ENCODE results near the gene MBNL1. TPM values are rescaled to one million over a fixed set of nuclear protein-coding genes. Genes with fewer than 3 reads are reported as not detected.
A peak's percentile ranks its signal among the peaks of the same experiment; 100 is the strongest.

MBNL1 gene
- total RNA-seq, 6 donors from 2014 or later: 231 to 506 (median 357) TPM

DNA sequence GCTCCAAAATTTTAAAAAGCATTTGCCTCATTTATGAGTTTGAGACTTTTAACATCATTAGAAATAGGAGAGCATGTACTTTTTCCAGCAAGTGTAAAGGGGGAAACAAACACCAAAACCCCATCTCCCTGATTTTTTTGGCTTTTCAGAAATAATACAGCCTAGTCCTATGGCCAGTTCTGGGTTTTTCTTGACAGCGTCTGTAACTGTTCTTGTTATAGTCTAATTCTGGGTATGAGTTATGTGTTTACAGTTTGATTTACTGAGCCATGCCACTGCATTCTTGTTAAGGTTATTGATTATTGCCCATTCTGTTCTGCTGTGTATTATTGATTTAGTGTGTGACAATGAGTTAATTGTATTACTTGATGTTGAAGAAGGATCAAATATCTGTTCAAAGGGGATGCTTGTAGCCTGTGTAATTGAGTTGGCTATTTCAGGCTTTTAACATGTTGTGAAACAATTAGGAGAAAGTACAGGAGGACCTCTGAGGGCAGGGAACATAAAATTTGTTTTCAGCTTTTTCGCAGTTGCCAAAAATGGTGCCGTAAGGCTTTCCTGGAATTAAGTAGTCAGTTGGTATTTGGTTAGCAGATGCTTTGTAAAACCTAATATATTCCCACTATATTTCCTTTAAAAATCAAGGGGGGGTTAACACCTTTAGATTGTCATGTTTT is 46.1 kb downstream of the MBNL1 start:
- Histone ChIP-seq H3K36me3 (no peaks in the 10 kb centered on the region), H3K27me3 (no peaks in the 10 kb centered on the region), H3K9me3 (no peaks in the 10 kb centered on the region), H3K4me3 (no peak overlapping the region), H3K27ac (peak overlapping the region in 2 of 4 donors; percentile 32 to 35), H3K4me1 (peaks cover 31 to 57% (median 34%) of the 10 kb centered on the region in 4 donors)
- ATAC-seq (ENCODE audit: low FRiP score in 2 of 2) (no peak), DNase-seq (no peak)
- TF ChIP-seq CTCF (IDR thresholded peaks at IDR 0.05) (no peak), EP300 (IDR thresholded peaks at IDR 0.05) (no peak), POLR2A (IDR thresholded peaks at IDR 0.05) (no peak), POLR2AphosphoS5 (IDR thresholded peaks at IDR 0.05) (no peak)
- 85 to 95% methylated on average over 3 of the region's 3 CpGs for WGBS, 2 donors

GRCh38 chr3:152315623-152316022 is 46.9 kb downstream of the MBNL1 start:
- H3K27ac ChIP-seq: peak overlapping the region in 2 of 4 donors; percentile 32 to 35
- H3K4me1 ChIP-seq: peaks cover 28 to 53% (median 39%) of the 10 kb centered on the region in 4 donors
- no peaks in the 10 kb centered on the region for H3K27me3 ChIP-seq
- ATAC-seq (ENCODE audit: low FRiP score in 2 of 2) (no peak), DNase-seq (no peak)
- no peak overlapping the region for H3K4me3 ChIP-seq
- WGBS, 2 donors: 69 to 72% methylated on average over 6 of the region's 6 CpGs
- H3K36me3 ChIP-seq: no peaks in the 10 kb centered on the region
- no peaks in the 10 kb centered on the region for H3K9me3 ChIP-seq
- TF ChIP-seq POLR2A (IDR thresholded peaks at IDR 0.05) (no peak), CTCF (IDR thresholded peaks at IDR 0.05) (no peak), EP300 (IDR thresholded peaks at IDR 0.05) (no peak), POLR2AphosphoS5 (IDR thresholded peaks at IDR 0.05) (no peak)

- WGBS, 2 donors: 62 to 80% methylated on average over 1 of the region's 1 CpG
Observed at GRCh38 chr3:152316318-152316717, 47.6 kb downstream of the MBNL1 start.

DNA sequence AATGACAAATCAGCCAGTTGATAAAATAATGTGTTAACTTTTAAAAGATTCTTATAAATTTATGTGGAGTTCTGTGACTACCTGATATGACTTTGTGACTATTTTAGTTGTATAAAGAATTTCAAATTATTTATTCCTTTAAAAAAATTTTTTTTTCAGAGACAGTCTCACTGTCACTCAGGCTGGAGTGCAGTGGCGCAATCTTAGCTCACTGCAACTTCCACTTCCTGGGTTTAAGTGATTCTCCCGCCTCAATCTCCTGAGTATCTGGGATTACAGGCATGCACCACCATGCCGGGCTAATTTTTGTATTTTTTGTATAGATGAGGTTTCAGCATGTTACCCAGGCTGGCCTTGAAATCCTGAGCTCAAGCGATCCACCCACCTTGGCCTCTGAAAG is 48.5 kb downstream of the MBNL1 start:
- ATAC-seq (ENCODE audit: low FRiP score in 2 of 2) (no peak), DNase-seq (peak in 1 of 2 donors; percentile 52)
- H3K27me3 ChIP-seq: no peaks in the 10 kb centered on the region
- TF ChIP-seq POLR2AphosphoS5 (IDR thresholded peaks at IDR 0.05) (no peak), POLR2A (IDR thresholded peaks at IDR 0.05) (no peak), EP300 (IDR thresholded peaks at IDR 0.05) (no peak), CTCF (IDR thresholded peaks at IDR 0.05) (no peak)
- H3K9me3 ChIP-seq: no peaks in the 10 kb centered on the region
- H3K4me3 ChIP-seq: no peak overlapping the region
- peaks cover 43 to 62% (median 54%) of the 10 kb centered on the region in 4 donors for H3K4me1 ChIP-seq
- WGBS, 2 donors: 65 to 71% methylated on average over 4 of the region's 4 CpGs
- peak overlapping the region in 1 of 4 donors; percentile 35 for H3K27ac ChIP-seq
- H3K36me3 ChIP-seq: no peaks in the 10 kb centered on the region

More at GRCh38 chr3:152316318-152316717, 47.6 kb downstream of the MBNL1 start:
- DNase-seq: no peak
- ATAC-seq (ENCODE audit: low FRiP score in 2 of 2): no peak
- peak overlapping the region in 1 of 4 donors; percentile 35 for H3K27ac ChIP-seq
- H3K4me3 ChIP-seq: no peak overlapping the region
- H3K36me3 ChIP-seq: no peaks in the 10 kb centered on the region
- H3K9me3 ChIP-seq: no peaks in the 10 kb centered on the region
- no peaks in the 10 kb centered on the region for H3K27me3 ChIP-seq
- TF ChIP-seq EP300 (IDR thresholded peaks at IDR 0.05): no peak
- peaks cover 35 to 54% (median 46%) of the 10 kb centered on the region in 4 donors for H3K4me1 ChIP-seq

DNA sequence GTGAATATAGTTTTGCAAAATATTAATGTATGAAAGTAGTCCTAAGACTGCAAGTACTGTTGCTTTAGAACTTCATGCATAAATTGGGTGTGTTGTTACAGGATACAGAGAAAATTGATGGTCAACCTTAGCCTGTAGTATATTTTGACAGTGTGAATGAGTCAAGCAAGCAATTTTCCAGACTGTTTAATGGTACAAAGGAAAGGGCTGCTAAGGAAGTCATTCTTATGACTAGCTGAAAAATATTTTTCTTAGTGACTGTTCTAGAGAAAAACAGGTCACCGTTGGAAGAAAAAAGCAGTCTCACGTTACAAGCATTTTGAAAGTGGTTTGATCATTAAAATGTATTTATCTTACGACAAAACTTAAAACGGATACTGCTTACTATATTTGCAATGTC is 49.2 kb downstream of the MBNL1 start:
- no peak for ATAC-seq (ENCODE audit: low FRiP score in 2 of 2)
- WGBS, 2 donors: 34 to 36% methylated on average over 4 of the region's 4 CpGs
- Histone ChIP-seq H3K27ac (peak overlapping the region in 2 of 4 donors; percentile 0), H3K4me3 (no peak overlapping the region), H3K27me3 (no peaks in the 10 kb centered on the region), H3K4me1 (peaks cover 51 to 70% (median 62%) of the 10 kb centered on the region in 4 donors), H3K9me3 (no peaks in the 10 kb centered on the region), H3K36me3 (no peaks in the 10 kb centered on the region)
- no peak for DNase-seq
- TF ChIP-seq EP300 (IDR thresholded peaks at IDR 0.05) (no peak), POLR2A (IDR thresholded peaks at IDR 0.05) (no peak), CTCF (IDR thresholded peaks at IDR 0.05) (no peak), POLR2AphosphoS5 (IDR thresholded peaks at IDR 0.05) (no peak)

Measured in upper lobe of left lung (tissue), 6 donors.